PC-3 (cell line): ENCODE data around the gene CHIT1. TPM values are rescaled to one million over a fixed set of nuclear protein-coding genes. Genes with fewer than 3 reads are reported as not detected.

Experiments
- ATAC-seq: fragments of 200-7000 bp; cut with Tn5 transposase; 2 replicates; pipeline ENCODE4 v1.9.1; 2020; ENCODE audit warnings: mild to moderate bottlenecking, moderate library complexity
- BruUV-seq: library from RNA; stranded (reverse); fragments of 400-500 nt; replicated peaks from 2 replicates; lab custom pipeline; 2021; lab: Mats Ljungman, UMichigan
- CTCF ChIA-PET: fragments of 300-600 bp; sonication (Branson Sonifier 250); formaldehyde crosslinking; loops from one replicate; lab custom pipeline; 2022; ENCODE audit warnings: antibody characterized with exemption; lab: Charles Lee
- POLR2A ChIA-PET: fragments of 300-600 bp; sonication (Branson Sonifier 250); formaldehyde crosslinking; loops from one replicate; lab custom pipeline; 2022; ENCODE audit warnings: antibody characterized with exemption; ENCODE audit not compliant: unreplicated experiment; lab: Charles Lee
- DNase-seq: peaks from one replicate; pipeline ENCODE4 v3.0.0-alpha.2; 2015
- H2AFZ ChIP-seq: fragments of 300-600 bp; sonication (generic); 2 replicates; pipeline ENCODE4 v1.6.0; 2016; ENCODE audit warnings: antibody characterized with exemption, low read length
- H3F3A ChIP-seq: fragments of 300-600 bp; sonication (generic); one replicate; pipeline ENCODE4 v1.6.0; 2017; ENCODE audit warnings: antibody characterized with exemption, low read length, control low read depth, mild to moderate bottlenecking; ENCODE audit not compliant: unreplicated experiment
- H3K27ac ChIP-seq: fragments of 300-600 bp; sonication (generic); 2 replicates; pipeline ENCODE4 v1.5.1; 2016; ENCODE audit warnings: mild to moderate bottlenecking, low read length
- H3K27me3 ChIP-seq: fragments of 300-600 bp; sonication (generic); 2 replicates; pipeline ENCODE4 v1.6.1; 2016; ENCODE audit warnings: low read length, mixed read lengths
- H3K36me3 ChIP-seq: fragments of 300-600 bp; sonication (generic); 2 replicates; pipeline ENCODE4 v1.6.1; 2016; ENCODE audit warnings: low read depth, mixed run types, low read length, mixed read lengths
- H3K4me1 ChIP-seq: fragments of 300-600 bp; sonication (generic); 2 replicates; pipeline ENCODE4 v1.5.1; 2016; ENCODE audit warnings: low read length; ENCODE audit not compliant: insufficient read depth
- H3K4me2 ChIP-seq: fragments of 300-600 bp; sonication (generic); 2 replicates; pipeline ENCODE4 v1.6.0; 2016; ENCODE audit warnings: low read length
- H3K4me3 ChIP-seq: fragments of 300-600 bp; sonication (generic); 2 replicates; pipeline ENCODE4 v1.5.1; 2016; ENCODE audit warnings: mild to moderate bottlenecking, low read length, mixed read lengths
- H3K79me2 ChIP-seq: fragments of 300-600 bp; sonication (generic); 2 replicates; pipeline ENCODE4 v1.6.1; 2017; ENCODE audit warnings: low read length, mixed read lengths
- H3K9ac ChIP-seq: fragments of 300-600 bp; sonication (generic); 2 replicates; pipeline ENCODE4 v1.6.0; 2016; ENCODE audit warnings: mild to moderate bottlenecking, low read length
- H3K9me2 ChIP-seq: fragments of 300-600 bp; sonication (generic); replicated peaks from 2 replicates; pipeline ENCODE4 v1.6.1; 2016; ENCODE audit warnings: mixed run types, low read length, mixed read lengths
- H3K9me3 ChIP-seq: fragments of 300-600 bp; sonication (generic); 2 replicates; pipeline ENCODE4 v1.6.1; 2016; ENCODE audit warnings: low read length, mixed read lengths
- H4K20me1 ChIP-seq: fragments of 300-600 bp; sonication (generic); 2 replicates; pipeline ENCODE4 v1.6.1; 2016; ENCODE audit warnings: low read length, mixed read lengths
- EZH2 ChIP-seq: fragments of 300-600 bp; sonication (generic); IDR thresholded peaks from one replicate; pipeline ENCODE4 v1.6.1; 2017; ENCODE audit warnings: antibody characterized with exemption, mild to moderate bottlenecking, low read length; ENCODE audit not compliant: unreplicated experiment
- EZH2phosphoT487 ChIP-seq: fragments of 300-600 bp; sonication (generic); IDR thresholded peaks from 2 replicates; pipeline ENCODE4 v1.6.1; 2018; ENCODE audit warnings: mild to moderate bottlenecking, antibody characterized with exemption, low read length, borderline replicate concordance
- intact Hi-C: fragments of 100-400 bp; cut with micrococcal nuclease; formaldehyde crosslinking; loops from 2 replicates; pipeline ENCODE4 v1.9.0; 2023
- total RNA-seq: library from RNA; depleted of rRNA; stranded (reverse); fragments of >200 nt; gene quantifications from 2 replicates; pipeline ENCODE4 v1.2.3, GENCODE V29; 2014
- TF ChIP-seq, protein P1 (sequence below): fragments of 300-600 bp; sonication (generic); conservative IDR thresholded peaks from 2 replicates; pipeline ENCODE4 v1.5.1; 2017; ENCODE audit warnings: antibody characterized with exemption, low read depth, mild to moderate bottlenecking, low read length

Gene CHIT1
- total RNA-seq, 1 experiment from 2014 or later, result not detected

DNA sequence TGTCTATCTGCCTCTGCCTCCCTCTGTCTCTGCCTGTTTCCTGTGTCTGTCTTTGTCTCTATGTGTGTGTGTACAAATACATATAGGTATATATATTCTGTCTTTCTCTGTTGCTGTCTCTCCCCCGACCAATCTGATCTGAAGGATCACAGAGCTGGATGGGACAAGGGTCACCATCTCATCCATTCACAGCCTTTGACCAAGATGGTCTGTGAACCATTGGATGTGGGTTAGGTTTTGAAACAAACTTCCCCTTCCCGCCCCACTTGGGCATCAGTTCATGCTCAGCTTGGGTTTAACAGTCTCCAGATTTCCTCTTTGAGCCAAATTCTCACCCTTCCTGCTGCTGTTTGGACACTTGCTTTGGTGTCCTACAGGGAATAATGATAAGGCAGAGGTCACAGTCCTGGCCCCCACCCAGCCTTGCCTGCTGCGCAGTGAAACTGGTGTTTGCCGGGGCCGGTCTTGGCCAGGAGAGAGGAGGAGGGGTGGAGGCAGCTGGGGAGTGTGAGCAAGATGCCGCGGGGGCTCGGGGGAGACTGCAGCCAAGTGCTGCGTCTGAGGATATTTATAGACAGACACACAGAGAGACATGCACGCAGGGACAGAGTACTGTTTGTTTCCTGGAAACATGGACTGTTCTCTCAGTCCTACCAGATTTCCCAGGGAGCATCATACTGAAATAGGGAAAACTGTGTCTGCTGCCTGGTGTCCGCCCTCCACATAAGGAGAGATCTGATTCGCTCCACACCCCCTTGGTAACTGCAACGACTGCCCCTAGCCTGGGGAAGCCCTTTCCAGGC is 48.8 kb upstream of the CHIT1 start:
- ChIA-PET CTCF (interaction anchor here (0.9 kb wide), 1 partner anchor 9 kb away, joined by 5 read pairs; no protein-coding TSS in a partner anchor), POLR2A (interaction anchor here (0.6 kb wide), 1 partner anchor 27 kb away, joined by 4 read pairs; the partner anchor contains the start of gene BTG2)
- TF ChIP-seq EZH2 (no peak), EZH2phosphoT487 (no peak)
- TF ChIP-seq, protein P1, sequence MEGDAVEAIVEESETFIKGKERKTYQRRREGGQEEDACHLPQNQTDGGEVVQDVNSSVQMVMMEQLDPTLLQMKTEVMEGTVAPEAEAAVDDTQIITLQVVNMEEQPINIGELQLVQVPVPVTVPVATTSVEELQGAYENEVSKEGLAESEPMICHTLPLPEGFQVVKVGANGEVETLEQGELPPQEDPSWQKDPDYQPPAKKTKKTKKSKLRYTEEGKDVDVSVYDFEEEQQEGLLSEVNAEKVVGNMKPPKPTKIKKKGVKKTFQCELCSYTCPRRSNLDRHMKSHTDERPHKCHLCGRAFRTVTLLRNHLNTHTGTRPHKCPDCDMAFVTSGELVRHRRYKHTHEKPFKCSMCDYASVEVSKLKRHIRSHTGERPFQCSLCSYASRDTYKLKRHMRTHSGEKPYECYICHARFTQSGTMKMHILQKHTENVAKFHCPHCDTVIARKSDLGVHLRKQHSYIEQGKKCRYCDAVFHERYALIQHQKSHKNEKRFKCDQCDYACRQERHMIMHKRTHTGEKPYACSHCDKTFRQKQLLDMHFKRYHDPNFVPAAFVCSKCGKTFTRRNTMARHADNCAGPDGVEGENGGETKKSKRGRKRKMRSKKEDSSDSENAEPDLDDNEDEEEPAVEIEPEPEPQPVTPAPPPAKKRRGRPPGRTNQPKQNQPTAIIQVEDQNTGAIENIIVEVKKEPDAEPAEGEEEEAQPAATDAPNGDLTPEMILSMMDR, result no peak
- Histone ChIP-seq H3K27ac (no peak overlapping the region), H3K79me2 (no peaks in the 10 kb centered on the region), H3F3A (no peaks in the 10 kb centered on the region), H3K9ac (no peak overlapping the region), H3K36me3 (no peaks in the 10 kb centered on the region), H4K20me1 (no peaks in the 10 kb centered on the region), H3K9me3 (no peaks in the 10 kb centered on the region), H3K4me1 (peaks cover 16% of the 10 kb centered on the region), H3K9me2 (no peaks in the 10 kb centered on the region), H3K27me3 (no peaks in the 10 kb centered on the region), H3K4me2 (no peak overlapping the region), H2AFZ (peak overlapping the region; percentile 13; the same call in 1 of the 2 replicates), H3K4me3 (no peak overlapping the region)
- ATAC-seq (no peak), DNase-seq (no peak)
- no TSS peak for BruUV-seq
- intact Hi-C loops, result no loop called here

DNA sequence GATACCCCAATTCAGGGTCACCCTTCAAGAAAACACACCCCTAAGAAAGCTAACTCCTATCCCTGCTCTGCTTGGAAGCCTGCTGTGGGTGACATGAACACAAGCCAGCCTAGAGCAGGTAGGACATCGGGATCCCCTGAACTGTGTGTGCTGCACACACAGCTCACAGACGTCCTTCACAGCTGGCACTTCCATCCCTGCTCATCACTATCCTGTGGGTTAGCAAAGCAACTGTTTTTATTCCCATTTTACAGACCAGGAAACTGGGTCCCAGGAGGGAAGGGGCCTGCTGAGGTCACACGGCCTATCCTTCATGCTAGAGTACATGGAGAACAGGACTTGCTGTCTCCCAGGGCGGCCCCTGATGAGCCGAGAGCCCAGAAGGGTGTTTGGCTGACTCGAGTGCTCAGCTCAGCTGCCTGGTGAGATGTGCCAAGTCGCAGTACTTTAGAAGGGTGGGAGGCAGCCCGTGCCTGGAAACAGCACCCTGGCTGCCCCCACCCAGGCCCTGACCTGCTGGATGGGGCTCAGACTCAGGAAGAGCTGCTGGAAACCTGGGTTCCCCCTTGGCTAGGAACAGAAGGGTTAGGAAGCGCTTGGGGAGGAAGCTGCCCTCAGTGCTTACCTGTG is 47.6 kb upstream of the CHIT1 start:
- no peak overlapping the region for H2AFZ ChIP-seq
- no peak for ATAC-seq
- peaks cover 21% of the 10 kb centered on the region for H3K4me1 ChIP-seq
- no peaks in the 10 kb centered on the region for H3K79me2 ChIP-seq
- no peaks in the 10 kb centered on the region for H3K36me3 ChIP-seq
- no peaks in the 10 kb centered on the region for H3F3A ChIP-seq
- POLR2A ChIA-PET, result interaction anchor here (0.6 kb wide), 1 partner anchor 28 kb away, joined by 4 read pairs; the partner anchor contains the start of gene BTG2
- no peaks in the 10 kb centered on the region for H3K9me2 ChIP-seq
- no peak for DNase-seq
- intact Hi-C loops, result no loop called here
- H3K27ac ChIP-seq, result no peak overlapping the region
- TF ChIP-seq EZH2phosphoT487 (no peak), EZH2 (no peak)
- TF ChIP-seq, protein P1, result no peak
- H3K4me3 ChIP-seq, result no peak overlapping the region
- H4K20me1 ChIP-seq, result no peaks in the 10 kb centered on the region
- no peaks in the 10 kb centered on the region for H3K9me3 ChIP-seq
- no peaks in the 10 kb centered on the region for H3K27me3 ChIP-seq
- H3K9ac ChIP-seq, result no peak overlapping the region
- H3K4me2 ChIP-seq, result no peak overlapping the region
- CTCF ChIA-PET, result interaction anchor here (0.9 kb wide), 1 partner anchor 8 kb away, joined by 5 read pairs; no protein-coding TSS in a partner anchor
- BruUV-seq, result no TSS peak
